GM19193 (cell line): ENCODE results near the gene GAS6.

Source experiments
- POLR2A ChIP-seq: IDR thresholded peaks from 4 replicates; pipeline ENCODE4 v1.6.1; 2011; ENCODE audit not compliant: insufficient read depth, insufficient read length; ENCODE audit errors: extremely low read depth

GAS6 gene

GRCh38 chr13:113783200-113783881 lies 80.5 kb downstream of the GAS6 start:
- TF ChIP-seq POLR2A, result no peak

DNA sequence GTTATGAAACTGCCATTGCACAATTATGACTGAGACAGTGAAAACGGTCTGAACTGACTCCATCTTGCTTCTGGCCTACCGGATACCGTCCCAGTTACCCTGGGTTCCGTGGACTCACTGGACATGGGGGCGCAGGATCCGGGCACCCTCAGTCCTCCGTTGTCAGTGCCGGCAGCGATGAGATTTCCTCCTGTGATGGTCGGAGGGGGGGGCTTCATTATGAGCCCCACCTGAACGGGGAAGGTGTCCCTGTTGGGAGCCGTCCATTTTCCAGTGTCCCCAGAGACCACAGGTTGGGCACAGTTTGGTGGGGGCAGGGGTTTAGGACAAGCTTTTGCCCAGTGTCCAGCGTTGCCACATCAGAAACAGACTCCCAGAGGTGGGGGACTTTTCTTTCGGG lies 81.4 kb downstream of the GAS6 start:
- no peak for TF ChIP-seq POLR2A

GRCh38 chr13:113781571-113781970 lies 82.3 kb downstream of the GAS6 start:
- no peak for TF ChIP-seq POLR2A

GRCh38 chr13:113777311-113778260 lies 86.3 kb downstream of the GAS6 start:
- TF ChIP-seq POLR2A, result no peak

DNA sequence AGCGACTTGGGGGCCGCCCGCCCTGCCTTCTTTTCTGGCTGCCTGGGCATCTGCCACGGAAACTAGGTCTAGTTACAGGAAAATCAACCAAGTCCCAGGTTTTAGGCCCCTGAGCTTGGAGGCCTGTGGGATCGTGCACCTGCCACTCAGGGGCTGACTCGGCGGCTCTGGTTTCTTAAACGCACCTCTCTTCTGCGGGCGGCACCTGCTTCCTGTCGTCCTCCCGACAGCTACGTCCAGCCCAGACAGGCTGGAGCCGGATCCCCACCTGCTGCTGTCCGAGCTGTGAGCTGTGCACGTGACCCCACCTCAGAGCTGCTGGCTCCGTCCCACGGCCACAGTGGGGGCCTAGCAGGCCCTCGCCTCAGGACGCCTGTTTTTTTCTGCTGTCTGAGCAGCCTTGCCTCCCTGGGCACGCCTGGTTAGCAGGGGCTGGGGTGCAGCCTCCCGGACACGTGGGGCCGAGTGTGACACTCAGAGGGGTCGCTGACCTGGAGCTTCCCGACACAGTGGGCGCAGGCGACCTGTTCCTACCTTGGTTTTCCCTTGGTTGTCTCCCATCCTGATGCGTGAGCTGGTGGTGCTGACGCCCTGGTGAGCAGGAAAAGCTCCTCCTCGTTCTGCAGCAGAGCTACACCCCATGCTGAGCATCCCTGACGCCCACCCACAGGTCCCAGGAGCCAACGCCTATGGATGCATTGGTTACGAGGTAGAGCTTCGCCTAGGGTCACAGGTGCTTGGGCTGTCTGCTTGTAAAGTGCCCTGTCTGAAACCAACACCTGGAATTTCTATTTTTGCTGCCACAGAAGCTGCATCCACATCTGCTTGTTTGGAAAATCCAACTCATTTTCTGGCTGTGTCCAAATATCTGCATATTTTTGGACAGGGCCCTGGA lies 87.4 kb downstream of the GAS6 start:
- no peak for TF ChIP-seq POLR2A

- TF ChIP-seq POLR2A, result no peak
These were observed 88.3 kb downstream of the GAS6 start for GRCh38 chr13:113775451-113776145.

- no peak for TF ChIP-seq POLR2A
These were observed 89.4 kb downstream of the GAS6 start for GRCh38 chr13:113774177-113775107.

DNA sequence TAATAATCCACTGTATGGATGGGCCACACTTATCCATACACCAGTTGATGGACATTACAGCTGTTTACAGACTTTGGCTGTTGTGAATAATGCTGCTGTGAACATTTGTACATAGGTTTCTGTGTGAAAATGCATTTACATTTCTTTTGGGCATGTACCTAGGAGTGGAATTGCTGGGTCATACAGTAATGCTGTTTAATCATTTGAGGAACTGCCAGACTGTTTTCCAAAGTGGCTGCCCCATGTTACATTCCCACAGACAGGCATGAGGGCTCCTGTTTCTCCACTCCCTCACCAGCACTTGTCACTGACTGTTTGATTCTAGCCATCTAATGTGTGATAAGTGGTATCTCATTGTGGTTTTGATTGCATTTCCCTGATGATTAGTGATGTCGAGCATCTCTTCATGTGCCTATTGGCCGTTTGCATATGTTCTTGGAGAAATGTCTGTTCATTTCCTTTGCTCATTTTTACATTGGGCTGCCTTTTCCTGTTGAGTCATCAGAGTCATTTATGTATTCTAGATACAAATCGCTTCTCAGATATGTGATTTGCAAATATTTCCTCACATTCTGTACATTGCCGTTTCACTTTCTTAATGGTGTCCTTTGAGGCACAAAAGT lies 92.1 kb downstream of the GAS6 start:
- no peak for TF ChIP-seq POLR2A

- no peak for TF ChIP-seq POLR2A
These were observed 92.9 kb downstream of the GAS6 start for GRCh38 chr13:113770937-113771336.
